HG03039 (cell line): ENCODE measurements around the gene WNT9B.
"Not testable (repeated sequence)": the region's sequence is repeated elsewhere in the genome, so short reads cannot be mapped to it uniquely, and the experiment has no call there.

Experiments
- ATAC-seq: cut with Tn5 transposase; IDR thresholded peaks from one replicate; pipeline ENCODE4 v1.9.1; 2021; ENCODE audit warnings: mild to moderate bottlenecking, moderate library complexity; ENCODE audit not compliant: unreplicated experiment

WNT9B gene

DNA sequence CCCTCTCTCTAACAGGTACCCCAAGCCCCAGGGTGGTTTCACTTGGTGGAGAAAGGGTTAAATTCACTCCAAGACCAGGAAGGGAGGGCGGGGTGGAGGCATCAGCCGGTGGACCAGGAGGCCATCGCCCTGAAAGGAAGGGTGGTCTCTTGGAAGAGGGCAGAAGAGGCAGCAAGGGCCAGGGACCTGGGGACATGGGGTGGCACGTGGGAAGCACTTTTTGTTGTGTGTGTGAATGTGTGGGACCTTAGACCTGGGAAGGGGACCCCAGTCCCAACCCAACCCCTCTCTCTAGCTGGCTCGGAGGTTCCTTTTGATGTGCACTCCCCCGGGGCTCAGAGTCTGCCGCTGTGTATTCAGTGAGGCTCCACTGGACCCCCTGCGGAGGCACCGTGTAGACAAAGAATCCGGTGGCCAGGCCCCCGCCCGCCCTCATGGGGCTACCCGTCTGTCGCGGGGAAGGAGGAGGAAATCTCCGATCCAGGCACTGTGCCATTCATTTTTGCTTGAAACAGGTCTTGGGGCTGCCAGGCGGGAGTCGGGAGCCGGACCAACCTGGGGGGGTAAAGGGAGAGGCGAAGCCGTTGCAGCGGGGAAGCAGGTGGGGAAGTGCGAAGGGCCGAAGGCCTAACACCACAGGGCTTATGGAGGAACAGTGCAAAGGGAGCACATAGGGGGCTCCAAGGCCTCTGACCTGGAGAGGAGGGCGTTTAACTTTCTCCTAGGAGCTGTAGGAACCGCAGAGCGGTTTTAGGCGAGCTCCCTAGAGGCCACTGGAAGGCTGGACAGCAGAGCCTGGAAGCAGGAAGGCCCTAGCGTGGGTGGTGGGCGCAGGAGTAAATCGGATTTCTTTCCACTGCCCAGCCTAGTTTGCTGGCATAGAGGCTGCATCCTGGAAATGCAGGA is 29.6 kb upstream of the WNT9B start:
- no peak for ATAC-seq

DNA sequence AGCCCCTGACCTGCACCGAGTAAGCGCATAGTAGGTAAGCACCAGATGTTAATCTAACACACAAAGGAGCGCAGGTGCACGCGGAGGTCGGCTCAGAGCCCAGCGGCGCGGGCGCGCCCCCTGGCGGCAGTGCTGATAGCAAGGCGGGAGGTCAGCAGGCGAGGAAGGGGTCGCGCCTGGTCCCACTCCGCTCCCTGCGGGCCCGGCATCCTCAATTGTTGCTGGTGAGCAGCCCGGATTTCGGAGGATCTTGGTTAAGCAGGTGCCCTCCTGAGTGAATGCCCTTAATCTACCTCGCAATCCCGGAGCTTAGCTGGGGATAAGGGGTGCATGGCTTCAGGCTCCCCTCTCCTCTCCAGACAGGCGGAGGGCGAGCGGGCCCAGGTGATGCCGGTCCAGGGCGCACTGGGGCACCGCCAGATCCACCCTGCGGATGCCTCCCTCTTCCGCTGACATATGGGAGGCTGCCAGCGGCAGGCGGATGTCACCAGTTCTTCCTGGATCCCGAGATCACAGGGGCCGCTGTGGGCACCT is 28.9 kb upstream of the WNT9B start:
- ATAC-seq, result no peak

DNA sequence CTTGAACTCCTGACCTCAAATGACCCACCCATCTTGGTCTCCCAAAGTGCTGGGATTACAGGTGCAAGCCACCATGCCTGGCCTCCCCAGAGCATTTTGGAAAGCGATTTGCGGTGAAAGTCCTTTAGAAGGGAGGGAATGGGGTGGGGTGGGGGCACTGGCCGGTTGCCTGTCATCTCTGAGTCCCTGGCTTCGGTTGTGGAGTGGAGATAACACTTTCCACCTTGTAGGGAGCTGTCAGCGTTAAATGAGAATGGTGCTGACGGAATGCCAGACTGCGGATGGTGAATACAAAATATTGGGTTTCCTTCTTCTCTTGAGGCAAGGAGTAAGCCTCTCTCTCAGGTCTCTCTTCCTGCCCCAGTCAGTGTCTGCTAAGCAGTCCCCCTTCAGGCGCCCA is 27.7 kb upstream of the WNT9B start:
- no peak for ATAC-seq

DNA sequence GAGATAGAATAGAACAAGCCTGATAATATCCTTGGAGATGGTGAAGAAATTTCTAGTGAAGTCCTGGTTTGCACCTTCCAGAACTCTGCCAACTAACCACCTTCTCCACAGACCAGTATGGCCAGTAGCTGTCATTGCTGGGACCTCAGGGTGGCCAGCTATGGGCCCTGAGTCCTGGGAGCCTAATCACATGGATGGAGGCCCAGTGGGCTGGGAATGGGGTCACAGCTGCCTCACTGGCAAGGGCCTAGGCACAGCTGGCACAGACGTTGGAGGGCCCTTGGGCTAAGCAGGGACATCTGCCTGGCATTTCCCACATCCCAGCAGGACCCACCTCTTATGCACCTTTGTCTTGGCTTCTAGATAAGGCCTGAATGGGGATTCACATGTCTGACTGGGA is 25.3 kb upstream of the WNT9B start:
- no peak for ATAC-seq

DNA sequence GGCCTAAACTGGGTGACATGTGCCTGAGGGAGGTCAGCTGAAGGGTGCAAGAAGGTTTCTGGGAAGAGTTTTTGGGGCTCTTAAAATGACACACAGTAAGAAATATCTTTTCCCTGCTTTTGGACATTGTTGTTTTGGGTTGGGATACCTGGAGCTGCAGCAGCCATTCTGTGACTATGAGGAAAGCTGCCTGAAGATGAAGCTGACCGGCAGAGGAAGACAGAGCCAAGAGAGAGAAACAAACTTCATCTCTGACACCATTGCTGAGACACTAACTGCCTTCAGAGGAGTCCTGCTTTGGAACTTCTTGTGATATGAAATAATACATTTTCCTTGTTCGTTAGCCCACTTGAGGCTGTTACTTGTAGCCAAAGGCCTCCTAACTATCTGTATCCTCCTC is 24.1 kb upstream of the WNT9B start:
- ATAC-seq, result no peak

DNA sequence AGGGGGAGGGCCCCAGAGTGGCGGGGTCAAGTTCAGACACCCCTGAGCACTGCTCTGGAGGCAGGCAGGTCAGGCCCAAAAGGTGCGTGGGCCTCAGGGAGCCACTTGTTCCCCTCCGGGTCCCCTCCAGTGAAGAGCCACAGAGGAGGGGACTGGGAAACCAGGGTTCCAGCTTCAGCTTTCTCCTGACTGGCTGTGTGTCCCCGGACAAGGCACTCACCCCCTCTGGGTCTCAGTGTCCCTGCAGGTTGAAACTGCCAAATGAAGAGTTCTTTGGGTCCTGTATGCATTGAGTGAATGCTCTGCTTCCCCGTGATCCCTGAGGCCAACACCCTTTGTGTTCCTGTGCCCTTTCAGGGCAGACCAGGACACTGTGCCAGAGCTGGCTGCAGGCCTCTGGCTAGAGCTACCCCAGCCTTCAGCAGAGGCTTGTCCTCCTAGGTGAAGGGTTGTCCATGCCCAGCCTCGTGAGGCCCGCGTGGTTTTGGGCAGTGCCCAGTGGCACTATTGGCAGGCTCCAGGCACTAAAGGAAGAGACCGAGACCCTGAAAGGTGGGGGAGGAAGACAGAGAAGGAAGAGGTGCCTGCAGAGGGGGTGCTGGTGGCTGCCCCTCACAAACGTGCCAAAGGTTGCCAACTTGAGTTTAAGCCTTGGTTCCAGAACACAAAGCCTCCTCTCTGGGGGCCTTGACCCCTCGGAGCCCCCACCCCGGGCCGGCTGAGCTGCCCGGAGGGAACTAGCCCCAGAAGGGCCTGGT is 19.6 kb upstream of the WNT9B start:
- ATAC-seq, result no peak

DNA sequence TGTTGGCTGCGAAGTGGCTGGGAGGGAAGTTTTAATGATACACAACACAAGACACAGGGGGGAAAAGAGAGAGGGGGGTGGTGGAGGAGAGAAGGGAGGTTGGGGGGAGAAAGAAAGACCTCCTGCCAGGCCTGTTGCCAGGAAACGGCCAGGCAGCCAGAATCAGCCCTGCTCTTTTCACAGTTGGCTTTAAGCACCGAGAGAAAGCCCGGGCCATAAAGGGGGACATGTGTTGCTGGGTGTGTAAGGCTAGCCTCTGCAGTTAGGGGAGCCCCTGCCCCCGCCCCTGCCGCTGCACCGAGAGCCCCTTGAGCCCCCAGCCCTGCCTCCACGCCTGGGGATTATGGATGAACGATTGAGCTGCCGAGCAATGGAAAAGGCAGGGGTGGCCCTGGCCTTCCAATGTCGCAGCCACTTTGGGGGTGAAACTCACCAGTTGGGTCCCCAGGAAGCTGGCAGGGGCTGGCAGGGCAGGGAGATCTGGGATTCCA is 19.0 kb upstream of the WNT9B start:
- ATAC-seq, result no peak

DNA sequence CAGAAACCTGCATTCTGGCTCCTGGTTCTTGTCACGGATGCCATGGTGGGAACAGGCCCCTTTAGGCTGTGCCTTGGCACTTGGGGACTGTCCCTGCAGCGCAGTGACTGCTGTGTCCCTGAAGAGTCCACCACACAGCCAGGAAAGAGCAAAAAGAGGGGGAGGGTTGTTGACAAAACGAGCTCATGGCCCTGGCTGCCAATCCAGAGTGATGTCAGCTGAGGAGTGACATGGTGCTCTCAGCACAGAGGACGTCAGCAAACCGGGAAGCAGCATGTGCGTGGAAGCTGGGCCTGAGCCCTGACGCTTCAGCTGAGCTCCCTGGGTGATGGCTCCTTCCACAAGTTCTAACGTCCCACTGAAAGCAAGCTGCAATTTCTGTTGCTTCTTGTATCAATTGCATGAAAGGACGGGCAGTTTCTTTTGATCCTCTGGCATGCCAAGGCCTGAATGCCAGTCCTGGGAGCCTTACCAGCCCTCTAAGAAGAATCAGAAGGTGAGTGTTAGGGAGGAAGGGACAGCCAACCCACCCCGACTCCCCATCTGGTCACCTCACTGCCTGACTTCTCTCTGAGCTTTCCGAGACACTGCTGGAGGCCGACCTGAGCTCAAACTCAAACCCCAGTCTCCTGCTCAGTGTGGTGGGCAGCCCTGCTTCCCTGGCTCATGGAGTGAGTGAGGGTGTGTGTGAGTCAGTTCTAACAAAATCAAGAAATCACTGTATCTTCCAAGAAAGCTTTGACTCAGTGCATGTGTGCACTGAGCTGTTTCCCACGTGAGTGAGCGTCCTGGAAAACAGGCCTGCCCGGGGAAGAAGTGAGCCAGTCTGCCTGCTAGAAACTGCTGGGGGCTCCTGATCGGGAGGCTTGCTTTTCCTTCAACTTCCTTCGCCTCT is 18.2 kb upstream of the WNT9B start:
- no peak for ATAC-seq

DNA sequence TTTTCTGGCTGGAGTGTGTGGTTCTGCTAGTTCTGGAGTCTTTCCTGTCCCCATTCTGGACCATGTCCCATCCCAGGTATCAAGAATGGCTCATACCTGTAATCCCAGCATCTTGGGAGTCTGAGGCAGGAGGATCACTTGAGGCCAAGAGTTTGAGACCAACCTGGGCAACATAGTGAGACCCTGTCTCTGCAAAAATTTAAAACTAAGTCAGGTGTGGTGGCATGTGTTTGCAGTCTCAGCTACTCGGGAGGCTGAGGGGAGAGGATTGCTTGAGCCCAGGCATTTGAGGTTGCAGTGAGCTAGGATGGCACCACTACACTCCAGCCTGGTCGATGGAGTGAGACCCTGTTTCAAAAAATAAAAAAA is 17.6 kb upstream of the WNT9B start:
- no peak for ATAC-seq

DNA sequence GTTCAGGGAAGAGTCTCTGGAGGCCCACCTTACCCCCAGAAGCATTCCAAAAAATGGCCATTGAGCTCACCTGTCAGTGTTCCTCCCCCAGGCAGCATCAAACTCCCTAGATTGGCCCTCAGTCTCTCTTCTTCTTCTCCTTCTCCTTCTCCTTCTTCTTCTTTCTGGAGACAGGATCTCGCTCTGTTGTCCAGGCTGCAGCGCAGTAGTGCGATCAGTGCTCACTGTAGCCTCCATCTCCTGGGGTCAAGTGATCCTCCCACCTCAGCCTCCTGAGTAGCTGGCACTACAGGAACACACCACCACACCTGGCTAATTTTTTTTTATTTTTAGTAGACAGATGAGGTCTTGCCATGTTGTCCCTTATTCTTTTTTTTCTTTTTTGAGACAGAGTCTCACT is 16.5 kb upstream of the WNT9B start:
- ATAC-seq, result no peak

DNA sequence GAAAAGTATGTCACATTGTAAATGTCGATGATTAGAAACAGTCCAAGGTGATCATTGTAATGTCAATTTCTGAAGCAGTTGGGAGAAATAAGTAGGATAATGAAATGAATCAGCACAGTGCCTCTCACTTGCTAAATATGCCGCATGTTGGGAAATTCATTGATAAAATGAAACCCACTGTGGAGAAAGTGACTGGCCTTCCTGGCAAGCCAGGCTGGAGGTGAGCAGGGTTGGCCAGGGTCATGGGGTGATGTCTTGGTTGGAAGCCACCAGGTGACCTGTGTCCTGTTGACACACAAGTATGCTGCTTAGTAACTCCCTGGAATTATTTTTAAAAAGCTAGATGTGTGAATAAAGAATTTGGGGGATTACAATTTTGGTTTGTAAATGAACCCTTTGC is 14.9 kb upstream of the WNT9B start:
- no peak for ATAC-seq

DNA sequence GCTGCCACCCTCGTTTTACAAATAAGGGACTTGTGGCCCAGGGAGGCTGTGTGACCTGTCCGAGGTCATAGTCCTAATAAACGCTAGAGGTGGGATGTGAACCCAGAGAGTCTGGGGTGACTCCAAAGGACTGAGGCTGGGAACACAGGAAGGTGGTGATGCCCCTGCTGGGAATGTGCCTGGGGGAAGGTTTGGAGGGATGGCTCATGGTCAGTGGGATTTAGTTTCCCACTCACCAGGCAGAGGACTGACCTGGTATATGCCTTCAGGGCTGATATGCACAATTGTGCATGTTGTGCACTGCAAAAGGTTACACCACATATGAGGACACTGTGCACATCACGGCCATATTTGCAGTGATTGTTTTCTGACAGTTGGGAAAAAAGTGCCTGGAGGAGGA is 13.9 kb upstream of the WNT9B start:
- no peak for ATAC-seq

DNA sequence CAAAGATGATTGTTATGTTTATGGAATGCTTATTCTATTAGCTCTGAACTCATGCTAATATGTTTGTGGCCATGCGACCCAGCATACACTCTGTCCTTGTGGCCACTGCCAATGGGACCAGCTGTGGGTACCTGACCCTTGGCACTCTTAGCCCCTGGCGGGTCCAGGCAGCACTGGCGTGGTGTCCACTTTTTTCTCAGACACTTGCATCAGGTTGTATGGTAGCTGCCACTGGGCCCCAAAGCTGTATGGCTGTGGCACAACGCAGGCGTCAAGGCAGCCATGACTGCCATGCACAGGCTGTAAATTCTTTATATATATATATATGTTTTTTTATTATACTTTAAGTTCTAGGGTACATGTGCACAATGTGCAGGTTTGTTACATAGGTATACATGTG is 12.2 kb upstream of the WNT9B start:
- no peak for ATAC-seq

DNA sequence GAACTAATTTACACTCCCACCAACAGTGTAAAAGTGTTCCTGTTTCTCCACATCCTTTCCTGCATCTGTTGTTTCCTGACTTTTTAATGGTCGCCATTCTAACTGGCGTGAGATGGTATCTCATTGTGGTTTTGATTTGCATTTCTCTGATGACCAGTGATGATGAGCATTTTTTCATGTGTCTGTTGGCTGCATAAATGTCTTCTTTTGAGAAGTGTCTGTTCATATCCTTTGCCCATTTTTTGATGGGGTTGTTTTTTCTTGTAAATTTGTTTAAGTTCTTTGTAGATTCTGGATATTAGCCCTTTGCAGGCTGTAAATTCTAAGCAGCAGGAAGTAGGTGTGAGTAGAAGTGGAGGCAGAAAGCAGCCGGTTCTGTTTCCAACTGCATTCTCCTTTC is 10.8 kb upstream of the WNT9B start:
- not testable (repeated sequence) for ATAC-seq

DNA sequence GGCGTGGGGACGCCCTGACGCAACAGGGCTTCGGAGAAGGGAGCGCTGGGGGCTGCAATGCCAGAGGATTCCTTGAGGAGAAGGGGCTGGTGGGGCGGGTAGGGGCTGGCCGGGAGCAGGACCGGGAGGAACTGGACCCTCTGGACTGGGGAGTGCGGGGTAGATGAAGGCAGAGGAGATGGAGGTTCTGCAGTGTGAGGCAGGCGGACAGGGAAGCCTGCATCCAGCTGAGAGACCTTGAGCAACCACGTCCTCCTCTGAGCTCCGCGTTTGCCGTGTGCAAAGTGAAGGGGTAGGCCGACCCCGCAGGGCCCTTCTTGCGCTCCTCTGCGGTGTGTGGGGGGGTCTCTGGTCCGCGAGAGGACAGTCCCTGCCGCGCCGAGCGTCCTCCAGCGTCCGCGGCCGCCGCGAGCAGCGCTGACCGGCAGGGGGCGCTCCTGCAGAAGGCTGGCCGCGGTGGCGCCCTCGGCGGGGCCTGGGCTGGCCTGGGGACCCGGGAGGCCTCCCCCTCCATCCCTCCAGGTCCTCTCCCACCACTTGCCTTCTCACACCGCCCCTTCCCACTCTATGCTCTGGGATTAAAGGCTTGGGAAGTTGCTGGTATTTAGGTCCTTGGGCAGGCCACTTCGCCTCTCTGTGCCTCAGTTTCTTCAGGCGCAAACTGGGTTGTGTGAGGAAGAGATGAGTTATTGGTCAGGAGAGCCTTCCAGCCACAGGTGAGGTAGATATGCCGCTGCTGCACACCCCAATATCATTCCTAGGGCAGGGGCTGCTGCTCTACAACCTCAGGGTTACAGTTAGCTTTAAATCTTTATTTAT is 9.6 kb upstream of the WNT9B start:
- no peak for ATAC-seq

DNA sequence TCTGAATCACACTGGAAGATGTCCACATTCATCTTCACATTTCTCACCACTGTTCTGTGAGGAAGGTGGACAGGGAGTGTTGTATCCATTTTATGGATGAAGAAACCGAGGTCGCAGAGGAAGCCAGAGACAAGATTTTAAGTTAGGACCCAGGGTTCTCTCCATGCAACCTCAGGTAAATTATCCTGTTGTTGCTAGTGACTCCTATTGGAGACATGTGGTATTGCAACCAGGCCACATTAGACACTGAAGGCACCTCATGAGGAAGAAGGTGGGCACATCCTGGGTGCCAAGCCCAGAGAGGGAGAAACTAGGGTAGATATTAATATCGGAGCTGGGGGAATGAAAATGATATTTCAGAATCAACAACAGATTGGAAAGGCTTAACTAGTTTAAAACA is 8.5 kb upstream of the WNT9B start:
- ATAC-seq, result no peak

DNA sequence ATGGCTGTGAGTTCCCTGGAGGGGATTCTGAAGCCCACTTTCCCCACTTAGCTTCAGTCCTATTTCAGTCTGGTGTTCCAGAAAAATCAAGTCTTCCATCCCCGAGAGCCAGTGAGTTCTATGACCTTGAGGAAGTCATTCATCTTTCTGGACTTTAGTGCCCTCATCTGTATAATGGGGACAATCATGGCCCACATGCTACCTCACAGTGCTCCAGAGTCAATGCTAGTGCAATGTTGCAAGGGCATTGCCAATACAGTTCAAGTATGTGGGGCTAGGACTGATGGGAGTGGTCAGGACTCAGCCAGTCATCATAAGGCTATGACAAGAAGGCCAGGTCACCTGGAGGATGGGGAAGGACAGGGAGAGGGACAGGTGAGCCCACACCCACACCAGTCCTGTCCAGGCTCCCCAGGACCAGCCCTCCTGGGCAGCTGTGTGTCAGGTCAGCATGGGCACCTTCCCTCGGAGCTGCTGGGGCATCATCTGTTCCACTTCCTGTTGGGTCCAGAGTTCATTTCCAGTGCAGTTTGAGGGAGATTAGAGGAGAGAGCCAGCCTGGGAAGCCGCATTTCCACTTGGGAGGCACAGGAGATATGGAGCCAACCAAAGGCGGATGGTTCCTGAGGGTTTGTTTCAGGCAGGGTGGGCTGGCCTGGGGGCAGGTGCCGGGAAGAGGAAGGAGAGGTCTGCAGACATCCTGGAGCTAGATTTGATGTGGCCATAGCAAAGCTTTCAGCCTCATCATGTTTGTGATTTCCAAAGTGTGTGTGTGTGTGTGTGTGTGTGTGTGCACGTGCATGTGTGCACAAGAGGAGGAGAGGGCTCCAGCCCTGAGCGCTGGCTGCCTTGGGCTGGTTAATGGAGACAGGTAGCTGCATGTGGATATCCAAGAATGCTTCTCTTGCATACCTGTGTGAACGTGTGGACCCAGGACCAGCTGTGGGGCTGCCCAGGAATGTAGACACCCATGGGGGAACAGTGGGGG is 3.9 kb upstream of the WNT9B start:
- ATAC-seq, result no peak

DNA sequence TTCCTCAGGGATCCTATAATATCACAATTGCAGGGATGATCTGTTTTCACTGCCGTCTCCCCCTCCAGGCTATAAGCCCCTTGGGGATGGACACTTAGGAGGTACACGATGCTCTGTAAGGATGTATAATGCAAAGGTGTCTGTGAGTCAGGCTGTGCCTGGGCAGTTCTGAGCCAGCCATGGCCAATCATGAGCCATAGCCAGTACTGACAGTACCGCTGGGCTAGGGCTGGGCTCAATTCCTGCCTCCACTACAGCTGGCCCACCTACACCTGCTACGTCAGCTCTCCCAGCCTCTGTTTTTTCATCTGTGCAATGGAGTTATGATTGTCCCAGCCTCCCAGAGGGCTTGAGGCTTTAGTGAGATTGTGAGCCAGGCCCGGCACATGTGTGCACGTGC is 2.8 kb upstream of the WNT9B start:
- no peak for ATAC-seq

DNA sequence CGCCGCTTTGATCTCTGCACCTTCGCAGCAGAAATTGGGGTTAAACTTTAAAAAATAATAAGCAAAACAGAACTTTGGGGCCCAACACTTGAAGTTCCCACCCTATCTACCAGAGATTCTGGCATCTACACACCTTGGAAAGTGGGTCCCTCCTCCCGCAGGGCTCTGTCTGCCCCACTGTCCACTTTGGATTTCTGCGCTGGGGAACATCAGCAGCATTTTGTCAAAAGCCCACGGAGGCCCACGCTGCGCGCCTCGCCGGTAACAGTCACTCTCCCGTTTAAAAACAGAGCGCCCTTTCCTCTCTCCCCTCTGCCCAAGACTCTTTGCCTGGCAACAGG is 725 bp upstream of the WNT9B start:
- ATAC-seq, result no peak
